H9 (cell line): Measurements from ENCODE around the gene TBC1D3B. TPM values are rescaled to one million over a fixed set of nuclear protein-coding genes. Genes with fewer than 3 reads are reported as not detected.

Experiments
- DNase-seq: peaks from one replicate; pipeline ENCODE4 v3.0.0-alpha.2; 2017
- H2AFZ ChIP-seq: one replicate; pipeline ENCODE4 v1.6.1; 2013; ENCODE audit warnings: mild to moderate bottlenecking, low read length, control low read depth, moderate library complexity
- H2AK5ac ChIP-seq: 2 replicates; pipeline ENCODE4 v1.6.1; 2013; ENCODE audit warnings: low read length, control low read depth, mixed read lengths; ENCODE audit not compliant: insufficient read length
- H2BK120ac ChIP-seq: one replicate; pipeline ENCODE4 v1.6.1; 2013; ENCODE audit warnings: low read depth, mild to moderate bottlenecking, low read length, control low read depth, inconsistent platforms; ENCODE audit not compliant: poor library complexity, severe bottlenecking
- H2BK12ac ChIP-seq: 2 replicates; pipeline ENCODE4 v1.6.1; 2013; ENCODE audit warnings: low read length, control low read depth, mixed read lengths, low read depth; ENCODE audit not compliant: insufficient read length
- H2BK15ac ChIP-seq: 2 replicates; pipeline ENCODE4 v1.6.1; 2013; ENCODE audit warnings: low read depth, low read length, control low read depth
- H2BK20ac ChIP-seq: one replicate; pipeline ENCODE4 v1.6.1; 2013; ENCODE audit warnings: low read depth, mild to moderate bottlenecking, low read length, control low read depth, inconsistent platforms; ENCODE audit not compliant: poor library complexity, severe bottlenecking
- H2BK5ac ChIP-seq: 2 replicates; pipeline ENCODE4 v1.6.1; 2013; ENCODE audit warnings: low read length, control low read depth, mixed read lengths; ENCODE audit not compliant: insufficient read length
- H3K14ac ChIP-seq: 2 replicates; pipeline ENCODE4 v1.6.1; 2013; ENCODE audit warnings: low read length, control low read depth; ENCODE audit not compliant: insufficient read depth
- H3K18ac ChIP-seq: 2 replicates; pipeline ENCODE4 v1.6.1; 2013; ENCODE audit warnings: low read depth, mild to moderate bottlenecking, mixed read lengths, low read length, control low read depth; ENCODE audit not compliant: insufficient read length
- H3K23ac ChIP-seq: 2 replicates; pipeline ENCODE4 v1.6.1; 2013; ENCODE audit warnings: low read length, control low read depth, mixed read lengths, low read depth; ENCODE audit not compliant: insufficient read length
- H3K23me2 ChIP-seq: 2 replicates; pipeline ENCODE4 v1.6.1; 2013; ENCODE audit warnings: low read depth, mild to moderate bottlenecking, mixed read lengths, low read length, control low read depth; ENCODE audit not compliant: insufficient read length, poor library complexity, severe bottlenecking
- H3K27ac ChIP-seq: 2 replicates; pipeline ENCODE4 v1.5.1; 2013; ENCODE audit warnings: low read length, control low read depth, mixed read lengths, low read depth; ENCODE audit not compliant: insufficient read length
- H3K27me3 ChIP-seq: 2 replicates; pipeline ENCODE4 v1.6.1; 2013; ENCODE audit warnings: low read length, control low read depth, inconsistent platforms; ENCODE audit not compliant: insufficient read depth
- H3K4ac ChIP-seq: 2 replicates; pipeline ENCODE4 v1.6.1; 2013; ENCODE audit warnings: low read depth, mild to moderate bottlenecking, control low read depth, inconsistent platforms, low read length, moderate library complexity
- H3K4me1 ChIP-seq: 2 replicates; pipeline ENCODE4 v1.6.1; 2013; ENCODE audit warnings: low read length, control low read depth, inconsistent platforms; ENCODE audit not compliant: insufficient read depth
- H3K4me2 ChIP-seq: 2 replicates; pipeline ENCODE4 v1.6.1; 2013; ENCODE audit warnings: low read length, control low read depth, mixed read lengths; ENCODE audit not compliant: insufficient read length, insufficient read depth
- H3K56ac ChIP-seq: 2 replicates; pipeline ENCODE4 v1.6.1; 2013; ENCODE audit warnings: low read depth, mild to moderate bottlenecking, mixed read lengths, low read length, control low read depth; ENCODE audit not compliant: insufficient read length
- H3K79me1 ChIP-seq: 2 replicates; pipeline ENCODE4 v1.6.1; 2013; ENCODE audit warnings: low read depth, mild to moderate bottlenecking, moderate library complexity, low read length, control low read depth, inconsistent platforms; ENCODE audit not compliant: insufficient read depth, poor library complexity, severe bottlenecking
- H3K79me2 ChIP-seq: 2 replicates; pipeline ENCODE4 v1.6.1; 2013; ENCODE audit warnings: low read length, control low read depth, inconsistent platforms; ENCODE audit not compliant: insufficient read depth
- H3K9ac ChIP-seq: 2 replicates; pipeline ENCODE4 v1.6.1; 2013; ENCODE audit warnings: low read length, control low read depth, mixed read lengths; ENCODE audit not compliant: insufficient read length; ENCODE audit errors: extremely low read depth
- H3K9me3 ChIP-seq: one replicate; pipeline ENCODE4 v1.6.1; 2013; ENCODE audit warnings: low read depth, low read length, inconsistent platforms; ENCODE audit not compliant: control insufficient read depth
- H3T11ph ChIP-seq: one replicate; pipeline ENCODE4 v1.6.1; 2013; ENCODE audit warnings: mild to moderate bottlenecking, low read length, control low read depth, inconsistent platforms
- H4K20me1 ChIP-seq: one replicate; pipeline ENCODE4 v1.6.1; 2013; ENCODE audit not compliant: control insufficient read depth, insufficient read length, insufficient read depth
- H4K5ac ChIP-seq: 2 replicates; pipeline ENCODE4 v1.6.1; 2013; ENCODE audit warnings: low read depth, mild to moderate bottlenecking, mixed read lengths, low read length, control low read depth; ENCODE audit not compliant: insufficient read length
- H4K8ac ChIP-seq: replicated peaks from 2 replicates; pipeline ENCODE4 v1.6.1; 2013; ENCODE audit warnings: low read length, control low read depth, mixed read lengths, low read depth; ENCODE audit not compliant: insufficient read length
- H4K91ac ChIP-seq: 2 replicates; pipeline ENCODE4 v1.6.1; 2013; ENCODE audit warnings: low read depth, mild to moderate bottlenecking, moderate library complexity, mixed read lengths, low read length, control low read depth; ENCODE audit not compliant: insufficient read length
- H3K27ac Mint-ChIP-seq, 3 experiments: 2 replicates in 2 of 3; 3 replicates in 1 of 3; pipeline ENCODE4 v1.8.0; 2020 to 2021; ENCODE audit warnings: mixed read lengths in 3 of 3, mild to moderate bottlenecking in 1 of 3, moderate library complexity in 1 of 3
- H3K27me3 Mint-ChIP-seq: 2 replicates; pipeline ENCODE4 v1.8.0; 2021; ENCODE audit warnings: low read depth, mild to moderate bottlenecking, moderate library complexity, mixed read lengths
- H3K36me3 Mint-ChIP-seq, 3 experiments: 2 replicates in 2 of 3; 3 replicates in 1 of 3; pipeline ENCODE4 v1.8.0; 2020 to 2021; ENCODE audit warnings: low read depth in 3 of 3, mixed read lengths in 3 of 3; ENCODE audit not compliant: insufficient read depth in 1 of 3
- H3K4me1 Mint-ChIP-seq, 2 experiments: 2 replicates each; pipeline ENCODE4 v1.8.0; 2020; ENCODE audit warnings: mixed read lengths in 2 of 2
- H3K4me3 Mint-ChIP-seq, 2 experiments: 2 replicates in 1 of 2; 3 replicates in 1 of 2; pipeline ENCODE4 v1.8.0; 2020 to 2021; ENCODE audit warnings: mild to moderate bottlenecking in 2 of 2, mixed read lengths in 2 of 2, moderate library complexity in 1 of 2
- H3K9me3 Mint-ChIP-seq, 2 experiments: 2 replicates in 1 of 2; 3 replicates in 1 of 2; pipeline ENCODE4 v1.8.0; 2020; ENCODE audit warnings: mild to moderate bottlenecking in 2 of 2, mixed read lengths in 2 of 2, moderate library complexity in 1 of 2
- WGBS: extraction: QIAGEN DNeasy Blood & Tissue Kit; methylation state at CpG from one replicate; pipeline ENCODE4 v1.1.7; 2013; ENCODE audit warnings: missing lambda C conversion rate, low lambda C conversion rate, mixed read lengths; ENCODE audit not compliant: insufficient read length; ENCODE audit errors: extremely low coverage; 5-methylcytosine and 5-hydroxymethylcytosine counted together
- total RNA-seq: library from RNA; stranded (reverse); gene quantifications from 2 replicates; pipeline ENCODE4 v1.2.1, GENCODE V29; 2021
- TF ChIP-seq, protein P1 (sequence below): fragments of 200-600 bp; sonication (generic); conservative IDR thresholded peaks from 3 replicates; pipeline ENCODE4 v1.8.0; 2021; ENCODE audit warnings: antibody characterized with exemption, mild to moderate bottlenecking

Gene TBC1D3B
- total RNA-seq, 1 experiment from 2014 or later, result 8.8 TPM

DNA sequence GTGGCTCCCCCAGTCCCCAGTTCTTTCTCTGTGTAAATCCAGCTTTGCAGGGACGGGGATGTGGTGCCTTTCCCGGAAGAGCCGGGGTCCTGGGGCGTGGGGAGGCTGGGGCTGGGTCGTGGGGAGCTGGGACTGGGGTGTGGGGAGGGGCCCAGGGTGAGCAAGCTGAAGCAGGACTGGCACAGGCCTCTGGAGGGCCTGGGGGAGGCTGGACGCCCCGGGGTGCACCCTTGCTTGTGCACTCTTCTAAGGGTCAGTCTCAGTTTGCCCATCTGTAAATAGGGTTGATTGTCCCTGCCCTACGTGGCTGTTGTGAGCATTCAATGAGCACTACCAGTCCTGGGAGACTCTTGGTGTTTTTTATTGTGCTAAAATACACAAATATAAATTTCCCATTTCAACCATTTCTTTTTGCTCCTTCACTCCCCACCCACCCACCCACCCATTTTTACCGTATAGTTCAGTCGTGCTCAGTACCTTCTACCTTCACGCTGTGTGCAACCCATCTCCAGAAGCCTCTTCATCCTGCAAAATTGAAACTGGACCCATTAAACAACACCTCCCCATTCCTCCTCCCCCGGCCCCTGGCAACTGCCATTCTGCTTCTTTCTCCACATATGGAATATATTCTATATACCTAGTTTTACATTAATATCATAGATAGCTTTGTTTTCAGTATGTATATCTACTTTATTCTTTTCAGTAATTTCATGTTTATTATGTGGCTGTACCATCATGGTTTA, 7.8 kb upstream of the TBC1D3B start:
- Histone ChIP-seq H3K27ac (no peak overlapping the region), H3K27me3 (peaks cover 9% of the 10 kb centered on the region; the same call in 1 of the 2 replicates), H2BK20ac (no peak overlapping the region), H3K23me2 (peaks cover 15% of the 10 kb centered on the region), H2BK120ac (no peak overlapping the region), H3K79me2 (no peaks in the 10 kb centered on the region), H2BK15ac (no peak overlapping the region), H3K79me1 (no peaks in the 10 kb centered on the region), H2AFZ (no peak overlapping the region), H3K18ac (no peak overlapping the region), H3K14ac (no peak overlapping the region), H3K56ac (no peak overlapping the region), H3K9ac (no peak overlapping the region), H3K9me3 (no peaks in the 10 kb centered on the region), H2BK12ac (no peak overlapping the region), H3T11ph (no peak overlapping the region), H4K8ac (no peak overlapping the region), H3K4ac (no peak overlapping the region), H4K20me1 (no peaks in the 10 kb centered on the region), H2BK5ac (no peak overlapping the region), H4K5ac (no peak overlapping the region), H4K91ac (no peak overlapping the region), H2AK5ac (no peak overlapping the region), H3K4me2 (no peak overlapping the region), H3K23ac (no peak overlapping the region), H3K4me1 (no peaks in the 10 kb centered on the region; the same call in 1 of the 2 replicates)
- H3K27me3 Mint-ChIP-seq, result peaks cover 44% of the 10 kb centered on the region
- no peaks in the 10 kb centered on the region for H3K9me3 Mint-ChIP-seq
- H3K27ac Mint-ChIP-seq, result no peak overlapping the region
- peaks cover 0 to 3% (median 0%) of the 10 kb centered on the region in 3 experiments; a peak in 2 of 7 replicates for H3K36me3 Mint-ChIP-seq
- peak overlapping the region; percentile 72 to 81 for H3K4me3 Mint-ChIP-seq
- TF ChIP-seq, protein P1, sequence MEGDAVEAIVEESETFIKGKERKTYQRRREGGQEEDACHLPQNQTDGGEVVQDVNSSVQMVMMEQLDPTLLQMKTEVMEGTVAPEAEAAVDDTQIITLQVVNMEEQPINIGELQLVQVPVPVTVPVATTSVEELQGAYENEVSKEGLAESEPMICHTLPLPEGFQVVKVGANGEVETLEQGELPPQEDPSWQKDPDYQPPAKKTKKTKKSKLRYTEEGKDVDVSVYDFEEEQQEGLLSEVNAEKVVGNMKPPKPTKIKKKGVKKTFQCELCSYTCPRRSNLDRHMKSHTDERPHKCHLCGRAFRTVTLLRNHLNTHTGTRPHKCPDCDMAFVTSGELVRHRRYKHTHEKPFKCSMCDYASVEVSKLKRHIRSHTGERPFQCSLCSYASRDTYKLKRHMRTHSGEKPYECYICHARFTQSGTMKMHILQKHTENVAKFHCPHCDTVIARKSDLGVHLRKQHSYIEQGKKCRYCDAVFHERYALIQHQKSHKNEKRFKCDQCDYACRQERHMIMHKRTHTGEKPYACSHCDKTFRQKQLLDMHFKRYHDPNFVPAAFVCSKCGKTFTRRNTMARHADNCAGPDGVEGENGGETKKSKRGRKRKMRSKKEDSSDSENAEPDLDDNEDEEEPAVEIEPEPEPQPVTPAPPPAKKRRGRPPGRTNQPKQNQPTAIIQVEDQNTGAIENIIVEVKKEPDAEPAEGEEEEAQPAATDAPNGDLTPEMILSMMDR, result no peak
- WGBS, result 100% methylated on average over 1 of the region's 12 CpGs
- DNase-seq, result no peak
- peaks cover 4 to 9% of the 10 kb centered on the region in 2 experiments for H3K4me1 Mint-ChIP-seq
